HG03378 (cell line): Measurements from ENCODE around the gene KIF2A.

Experiments used
- ATAC-seq: cut with Tn5 transposase; IDR thresholded peaks from one replicate; pipeline ENCODE4 v1.9.1; 2021; ENCODE audit warnings: mild to moderate bottlenecking, moderate library complexity; ENCODE audit not compliant: unreplicated experiment

KIF2A gene

DNA sequence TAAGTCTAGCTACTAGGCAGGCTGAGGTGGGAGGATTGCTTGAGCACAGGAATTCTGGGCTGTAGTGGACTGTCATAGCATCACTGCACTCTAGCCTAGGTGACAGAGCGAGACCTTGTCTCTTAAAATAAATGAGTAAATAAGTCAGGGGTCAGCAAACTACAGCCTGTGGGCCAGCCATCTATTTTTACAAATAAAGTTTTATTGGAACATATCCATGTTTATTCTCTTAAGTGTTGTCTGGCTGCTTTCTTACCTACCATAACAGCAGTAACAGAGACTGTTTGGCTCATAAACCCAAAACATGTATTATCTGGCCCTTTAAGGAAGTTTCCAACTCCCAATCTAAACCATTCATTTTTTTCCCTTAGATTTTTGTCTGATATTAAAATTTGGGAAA, 68.1 kb downstream of the KIF2A start:
- no peak for ATAC-seq

DNA sequence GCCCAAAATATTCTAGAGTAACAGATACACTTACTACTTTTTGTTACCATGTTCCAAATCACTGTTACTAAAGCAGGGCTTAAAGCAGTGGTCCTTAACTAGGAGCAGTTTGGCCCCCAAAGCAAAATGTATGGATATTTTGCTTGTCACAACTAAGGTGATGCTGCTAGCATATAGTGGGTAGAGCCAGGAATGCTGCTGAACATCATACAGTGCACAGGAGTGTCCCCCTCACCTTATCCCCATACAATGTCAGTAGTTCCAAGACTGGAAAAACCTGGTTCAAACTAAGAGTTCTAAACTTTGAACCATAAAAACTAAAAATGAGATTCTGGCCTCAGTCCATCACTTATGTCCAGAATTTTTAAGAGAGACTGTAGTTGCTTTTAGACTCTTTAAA, 69.6 kb downstream of the KIF2A start:
- ATAC-seq: no peak

DNA sequence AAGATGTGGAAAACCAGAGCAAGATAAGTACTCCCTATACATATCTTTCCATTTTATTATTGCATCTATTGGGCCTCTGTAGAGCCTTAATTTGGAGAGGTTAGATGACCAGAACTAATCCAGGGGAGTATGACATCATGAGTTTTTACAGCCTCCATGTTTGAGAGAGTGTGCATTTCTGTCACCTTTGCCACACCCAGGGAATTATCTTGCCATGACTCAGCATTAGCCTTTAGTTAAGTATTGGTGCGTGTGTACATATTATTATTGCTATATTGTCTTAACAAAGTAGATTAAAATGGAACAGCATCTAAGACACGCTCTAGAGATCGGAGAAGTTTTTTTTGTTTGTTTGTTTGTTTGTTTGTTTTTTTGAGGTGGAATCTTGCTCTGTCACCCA, 70.1 kb downstream of the KIF2A start:
- no peak for ATAC-seq

DNA sequence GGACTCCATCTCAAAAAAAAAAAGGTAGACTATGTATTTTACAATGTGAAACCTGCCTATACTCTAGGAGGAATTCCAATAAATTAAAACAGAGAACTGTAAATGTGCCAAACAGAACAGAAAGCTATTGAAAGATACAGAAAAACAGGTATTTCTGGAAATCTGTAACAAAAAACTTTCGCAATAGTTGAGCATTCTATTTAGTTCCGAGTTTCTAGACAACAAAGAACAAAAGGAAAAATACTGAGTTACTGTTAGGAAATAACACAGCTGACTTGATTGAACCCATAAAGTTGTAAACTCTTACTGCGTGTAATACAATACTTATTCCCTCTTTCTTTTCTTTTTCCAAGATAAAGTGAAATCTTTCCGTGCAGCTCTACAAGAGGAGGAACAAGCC, 79.1 kb downstream of the KIF2A start:
- no peak for ATAC-seq

DNA sequence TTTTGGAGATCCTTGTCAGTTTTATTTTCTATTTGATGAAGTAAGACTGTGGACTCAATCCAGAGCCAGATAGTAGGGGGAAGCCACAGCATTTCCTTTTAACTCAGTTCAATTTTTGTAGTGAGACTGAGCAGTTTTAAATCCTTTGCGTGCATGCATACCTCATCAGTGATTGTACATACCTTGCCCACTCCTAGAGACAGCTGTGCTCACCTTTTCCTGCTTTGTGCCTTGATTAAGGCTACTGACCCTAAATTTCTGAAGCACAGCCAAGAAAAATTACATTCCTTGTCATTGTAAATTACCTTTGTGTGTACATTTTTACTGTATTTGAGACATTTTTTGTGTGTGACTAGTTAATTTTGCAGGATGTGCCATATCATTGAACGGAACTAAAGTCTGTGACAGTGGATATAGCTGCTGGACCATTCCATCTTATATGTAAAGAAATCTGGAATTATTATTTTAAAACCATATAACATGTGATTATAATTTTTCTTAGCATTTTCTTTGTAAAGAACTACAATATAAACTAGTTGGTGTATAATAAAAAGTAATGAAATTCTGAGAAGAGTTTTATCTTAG, 79.9 kb downstream of the KIF2A start:
- ATAC-seq: no peak

DNA sequence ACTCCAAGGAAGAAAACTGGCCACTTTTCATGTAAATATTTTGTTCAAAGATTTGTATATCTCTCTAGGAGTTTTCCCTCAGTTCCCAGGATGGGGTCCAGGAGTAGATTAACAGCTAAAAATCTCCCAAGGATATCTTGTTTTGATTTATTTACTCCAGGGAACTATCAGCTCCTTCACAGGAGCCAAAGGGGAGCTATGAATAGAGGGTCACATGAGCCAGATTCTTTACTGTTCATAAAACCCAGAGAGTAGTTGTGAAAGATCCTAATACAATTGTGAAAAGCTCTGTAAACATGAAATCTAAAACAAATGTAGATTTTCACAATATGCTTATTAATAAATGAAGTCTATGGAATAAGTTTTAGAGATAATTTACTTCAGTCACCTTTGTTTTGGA, 80.8 kb downstream of the KIF2A start:
- no peak for ATAC-seq

DNA sequence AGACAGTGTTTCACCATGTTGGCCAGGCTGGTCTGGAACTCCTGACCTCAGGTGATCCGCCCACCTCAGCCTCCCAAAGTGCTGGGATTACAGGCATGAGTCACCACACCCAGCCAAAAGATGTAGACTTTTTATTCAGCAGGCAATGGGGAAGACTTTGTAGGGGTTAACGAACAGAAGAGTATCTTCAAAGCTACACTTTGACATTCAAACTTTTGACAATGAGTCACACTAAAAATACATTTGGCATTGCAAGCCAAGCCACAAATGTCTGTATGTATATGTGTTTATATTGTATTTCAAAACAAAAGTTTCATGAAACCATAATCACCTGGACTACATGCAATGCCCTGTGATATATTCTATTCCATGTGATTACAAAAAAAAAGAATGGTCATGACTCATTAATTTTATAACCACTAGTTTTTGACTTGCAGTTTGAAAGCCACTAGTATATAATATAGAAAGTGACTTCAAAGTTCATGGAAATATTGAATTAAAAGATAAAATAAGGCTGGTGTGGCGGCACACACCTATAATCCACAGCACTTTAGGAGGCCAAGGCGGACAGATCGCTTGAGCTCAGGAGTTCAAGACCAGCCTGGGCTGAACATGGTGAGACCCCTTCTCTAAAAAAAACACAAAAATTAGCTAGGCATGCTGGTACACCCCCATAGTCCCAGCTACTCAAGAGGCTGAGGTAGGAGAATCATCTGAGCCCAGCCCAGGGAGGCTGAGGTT, 89.4 kb downstream of the KIF2A start:
- no peak for ATAC-seq

DNA sequence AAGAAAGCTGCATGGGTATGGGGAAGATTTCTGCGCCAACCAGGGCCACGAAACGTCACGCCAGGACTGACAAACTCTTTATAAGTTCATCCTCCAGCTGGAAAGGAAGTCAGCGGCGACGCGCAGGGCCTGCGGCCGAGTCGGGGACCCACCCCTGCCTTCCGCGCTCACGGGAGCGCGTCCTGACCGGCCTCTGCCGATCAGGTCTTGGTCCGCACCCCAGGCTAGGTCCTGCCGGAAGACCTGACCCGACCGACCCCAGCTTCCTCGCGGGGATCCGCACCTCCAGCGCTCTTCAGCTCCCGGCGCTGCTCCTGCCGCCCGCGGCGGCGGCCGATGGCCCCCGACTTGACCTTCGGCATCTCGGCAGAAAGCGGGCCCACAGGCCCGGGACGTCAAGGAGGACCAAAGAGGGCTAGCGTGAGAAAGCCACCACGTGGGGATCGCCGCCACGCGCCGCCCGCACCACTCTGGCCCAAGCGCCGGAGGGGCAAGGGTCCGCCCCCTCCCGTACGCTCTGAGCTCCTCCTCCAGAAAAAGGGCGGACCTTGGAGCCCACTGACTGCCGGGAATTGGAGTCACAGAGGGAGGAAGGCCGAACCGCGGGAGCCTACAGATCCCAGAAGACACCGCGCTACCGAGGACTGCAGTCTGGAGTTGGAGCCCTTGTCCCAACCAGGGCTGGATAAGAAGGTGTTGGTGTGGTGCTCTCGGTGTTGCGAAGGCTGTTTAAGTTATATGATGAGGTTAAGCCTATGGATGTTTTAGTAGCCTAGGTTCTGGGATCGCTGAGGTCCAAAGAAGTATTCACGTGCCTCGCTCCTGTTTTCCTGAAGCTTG, 97.6 kb downstream of the KIF2A start, which contains the start of gene DIMT1:
TSS of gene DIMT1 (minus strand) at position 495 of the 840 bp plus-strand sequence. CDS start at position 362, 133 bp downstream.
- peak; percentile 95 for ATAC-seq

DNA sequence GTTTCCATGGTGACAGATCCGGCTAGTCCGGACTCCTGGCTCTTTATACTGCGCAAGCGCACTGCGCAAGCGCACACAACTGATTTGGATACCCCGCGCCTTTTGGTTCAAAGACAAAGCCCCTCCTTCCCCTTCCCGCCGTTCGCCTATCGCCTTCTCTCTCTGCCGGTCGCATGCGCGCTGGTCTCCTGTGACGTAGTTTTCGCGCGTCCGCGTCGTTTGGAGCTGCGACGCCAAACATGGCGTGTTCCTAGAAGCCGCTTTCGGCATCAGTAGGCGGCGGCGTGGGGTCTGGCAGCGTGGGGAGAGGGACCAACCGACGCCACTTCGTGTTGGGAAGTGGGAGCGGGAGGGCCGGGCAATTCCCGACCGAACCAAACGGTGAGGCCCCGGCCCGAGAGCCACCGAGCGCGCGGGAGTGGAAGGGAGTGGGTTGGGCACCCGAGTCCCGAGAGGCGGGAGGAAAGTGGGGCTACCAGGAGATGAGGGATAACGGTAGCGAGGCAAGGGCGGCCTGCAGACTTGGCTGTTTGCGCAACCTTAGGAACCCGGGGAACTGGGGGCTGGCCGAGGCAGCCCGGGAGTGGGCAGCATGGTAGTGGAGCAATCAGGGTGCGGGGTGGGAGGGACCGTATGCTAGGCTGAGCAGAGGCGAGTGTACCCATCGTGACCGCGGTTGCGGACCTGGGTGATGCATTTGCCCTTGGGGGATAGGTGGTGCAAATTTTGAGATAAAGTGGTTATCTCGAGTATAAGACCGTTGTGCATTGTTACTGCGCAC, 106.7 kb downstream of the KIF2A start, which contains the start of gene IPO11:
TSS of gene IPO11 (plus strand) at position 215 of the 781 bp plus-strand sequence. CDS start 24,517 bp downstream, outside the sequence.
- ATAC-seq: peak; percentile 97

DNA sequence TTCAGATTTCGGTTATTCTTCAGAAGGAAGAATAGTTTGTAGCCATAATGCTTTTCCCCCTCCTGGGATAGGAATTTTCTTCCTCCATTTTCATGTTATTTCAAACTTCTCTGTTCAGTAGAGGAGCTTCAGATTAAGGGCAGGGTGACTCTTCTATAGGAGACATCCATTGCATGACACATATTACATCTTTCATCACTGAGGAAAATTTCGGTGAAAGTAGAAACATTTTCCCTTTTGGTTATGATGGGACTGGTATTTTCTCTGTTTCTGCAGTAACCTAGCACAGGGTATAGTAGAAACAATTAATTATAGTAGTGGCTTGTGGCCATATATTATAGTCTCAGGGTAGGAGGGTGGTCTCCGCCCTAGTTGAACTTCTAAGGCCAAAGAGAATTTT, 107.7 kb downstream of the KIF2A start:
- no peak for ATAC-seq

DNA sequence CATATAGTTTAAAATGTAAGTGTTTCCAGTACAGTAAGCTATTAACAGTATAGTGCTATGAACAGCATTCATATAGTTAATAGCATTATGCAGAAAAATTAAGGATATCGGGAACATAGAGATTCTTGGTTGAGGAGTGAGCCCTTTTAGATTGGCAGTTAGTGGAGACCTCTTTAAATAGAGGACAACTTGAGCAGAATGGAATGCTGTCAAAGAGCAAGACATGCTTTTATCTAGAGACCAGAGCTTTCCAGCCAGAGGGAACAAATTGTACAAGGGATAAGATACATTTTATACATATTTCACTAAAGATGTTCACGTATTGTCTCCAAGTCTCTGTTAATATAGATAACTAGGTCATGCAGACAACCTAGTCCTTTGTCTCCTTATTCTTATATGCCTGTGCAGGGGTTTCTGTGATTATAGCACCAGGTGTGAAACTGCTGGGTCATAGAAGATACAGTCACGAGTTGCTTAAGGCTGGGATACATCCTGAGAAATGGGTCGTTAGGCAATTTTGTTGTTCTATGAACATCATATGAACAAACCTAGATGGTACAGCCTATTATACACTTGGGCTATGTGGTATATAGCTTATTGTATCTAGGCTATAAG, 112.6 kb downstream of the KIF2A start:
- no peak for ATAC-seq

DNA sequence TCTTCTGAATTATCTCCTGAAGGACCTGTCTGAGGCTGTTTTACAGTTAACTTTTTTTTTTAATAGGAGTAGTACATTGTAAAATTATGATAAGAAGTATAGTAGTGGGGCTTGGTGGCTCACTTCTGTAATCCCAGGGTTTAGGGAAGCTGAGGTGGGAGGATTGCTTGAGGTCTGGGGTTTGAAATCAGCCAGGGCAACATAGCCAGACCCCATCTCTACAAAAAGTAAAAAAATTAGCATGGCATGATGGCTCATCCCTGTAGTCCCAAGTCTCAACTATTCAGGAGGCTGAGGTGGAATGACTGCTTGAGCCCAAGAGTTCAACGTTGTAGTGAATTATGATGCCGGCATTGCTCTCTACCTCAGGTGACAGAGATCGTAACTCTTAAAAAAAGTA, 113.6 kb downstream of the KIF2A start:
- no peak for ATAC-seq

DNA sequence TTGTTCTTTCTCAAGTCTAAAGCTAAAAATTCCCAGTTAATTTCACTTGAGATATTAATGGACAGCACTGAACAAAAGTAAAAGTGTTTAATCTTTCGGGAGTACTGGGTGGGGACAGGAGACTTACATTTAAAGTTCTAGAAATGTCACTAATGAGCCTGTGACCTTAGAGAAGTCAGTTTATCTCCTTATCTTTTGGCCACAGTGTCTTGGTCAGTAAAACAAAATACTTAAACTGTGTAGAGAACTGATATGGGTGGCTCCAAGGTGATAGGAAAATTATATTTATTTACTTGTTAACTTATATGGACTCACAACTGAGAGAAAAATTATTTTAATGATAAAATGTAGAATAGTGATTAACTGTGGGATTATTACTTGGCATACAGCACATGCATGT, 115.4 kb downstream of the KIF2A start:
- no peak for ATAC-seq

DNA sequence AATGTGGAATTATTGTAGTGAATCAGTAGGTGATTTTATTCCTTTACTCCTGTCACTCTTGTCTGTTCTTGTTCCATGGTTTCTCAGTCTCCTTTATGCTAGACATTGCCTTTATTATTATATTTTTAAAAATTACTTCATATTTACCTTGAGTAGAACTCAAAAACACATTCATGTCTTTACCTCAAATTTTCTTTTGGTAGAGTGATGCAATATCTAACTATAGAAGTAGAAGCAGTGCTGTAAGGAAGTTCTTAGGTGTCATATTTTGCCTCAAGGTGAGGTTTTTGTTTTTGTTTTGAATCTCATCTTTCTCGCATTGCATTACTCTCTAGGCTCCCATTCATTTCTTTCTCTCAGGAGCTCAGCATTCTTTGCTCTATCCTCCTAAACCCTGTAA, 118.8 kb downstream of the KIF2A start:
- ATAC-seq: no peak

DNA sequence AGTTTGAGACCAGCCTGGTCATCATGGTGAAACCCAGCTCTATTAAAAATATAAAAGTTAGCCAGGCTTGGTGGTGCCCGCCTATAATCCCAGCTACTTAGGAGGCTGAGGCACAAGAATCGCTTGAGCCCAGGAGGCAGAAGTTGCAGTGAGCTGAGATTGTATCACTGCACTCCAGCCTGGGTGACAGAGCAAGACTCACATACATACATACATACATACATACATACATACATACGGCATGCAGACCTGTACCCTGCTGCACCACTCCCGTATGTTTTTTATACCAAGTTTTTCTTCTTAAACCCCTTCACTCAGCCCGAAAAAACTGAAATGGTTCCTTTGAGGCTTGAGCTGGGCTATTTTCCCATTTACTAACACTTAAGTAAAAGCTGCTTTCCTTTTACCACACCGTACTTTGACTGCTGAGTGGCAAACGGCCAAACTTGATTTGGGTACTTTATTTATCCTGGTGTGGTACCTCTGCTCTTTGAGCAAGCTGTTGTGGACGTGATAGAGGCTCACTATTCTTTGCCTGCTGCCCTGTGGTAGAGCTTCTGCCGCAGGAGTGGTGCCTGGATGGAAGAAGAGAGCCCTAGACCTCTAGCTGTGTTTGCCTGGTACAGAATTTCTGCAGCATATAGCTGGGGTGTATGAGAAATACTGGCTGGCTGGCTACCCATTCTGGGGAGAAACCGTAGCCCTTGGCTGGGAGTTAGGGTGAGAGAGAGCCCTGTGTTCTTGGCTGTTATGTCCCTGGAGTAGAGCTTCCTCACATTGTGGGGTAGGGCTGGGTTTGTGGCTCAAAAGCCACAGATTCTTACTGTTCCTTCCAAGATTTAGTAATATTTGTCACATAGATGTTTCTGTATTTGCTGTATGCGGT, 126.0 kb downstream of the KIF2A start:
- ATAC-seq: no peak

DNA sequence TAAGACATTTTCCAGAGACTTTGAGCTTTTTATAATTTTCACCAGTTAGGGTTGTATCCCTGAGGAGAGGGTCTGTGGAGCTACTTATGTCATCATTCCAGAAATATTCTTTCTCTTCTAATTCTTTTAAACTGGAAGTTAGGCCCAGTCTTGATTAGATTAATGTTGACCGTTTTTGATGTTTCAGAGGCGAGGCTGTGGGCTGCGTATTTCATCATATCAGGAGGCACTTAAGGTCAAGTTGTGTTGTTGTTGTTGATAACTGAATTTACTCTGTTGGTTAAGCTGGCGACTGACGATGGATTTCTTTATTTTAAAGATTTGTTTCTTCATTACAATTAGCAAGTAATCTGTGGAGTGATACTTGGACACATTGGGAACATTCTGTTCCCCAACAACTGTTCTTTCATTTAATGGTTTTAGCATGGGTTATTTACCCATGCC, 126.6 kb downstream of the KIF2A start:
- no peak for ATAC-seq
